ENCODE data around the gene TRAPPC13. TPM values are rescaled to one million over a fixed set of nuclear protein-coding genes. Genes with fewer than 3 reads are reported as not detected.

Gene TRAPPC13
- total and polyA plus RNA-seq, 2 of the 13 experiments (the other 11 are each of a cell fraction or from before 2014, with no cell fraction given) = 8.4 to 19.6 TPM

DNA sequence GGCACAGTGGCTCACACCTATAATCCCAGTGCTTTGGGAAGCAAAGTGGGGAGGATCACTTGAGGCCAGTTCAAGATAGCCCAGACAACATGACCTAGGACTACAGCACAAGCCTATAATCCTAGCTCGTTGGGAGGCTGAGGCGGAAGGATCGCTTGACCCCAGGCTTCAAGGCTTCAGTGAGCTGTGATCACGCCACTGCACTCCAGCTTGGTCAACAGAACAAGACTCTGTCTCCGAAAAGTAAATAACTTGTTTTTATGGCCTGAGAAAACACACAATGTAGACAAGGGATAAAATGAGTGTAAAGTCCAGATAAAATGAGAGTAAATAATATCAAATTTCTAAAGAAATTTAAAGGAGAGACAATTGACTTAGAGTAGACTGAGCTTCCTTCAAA, 26.3 kb downstream of the TRAPPC13 start (continued):
- TF ChIP-seq, protein P1, sequence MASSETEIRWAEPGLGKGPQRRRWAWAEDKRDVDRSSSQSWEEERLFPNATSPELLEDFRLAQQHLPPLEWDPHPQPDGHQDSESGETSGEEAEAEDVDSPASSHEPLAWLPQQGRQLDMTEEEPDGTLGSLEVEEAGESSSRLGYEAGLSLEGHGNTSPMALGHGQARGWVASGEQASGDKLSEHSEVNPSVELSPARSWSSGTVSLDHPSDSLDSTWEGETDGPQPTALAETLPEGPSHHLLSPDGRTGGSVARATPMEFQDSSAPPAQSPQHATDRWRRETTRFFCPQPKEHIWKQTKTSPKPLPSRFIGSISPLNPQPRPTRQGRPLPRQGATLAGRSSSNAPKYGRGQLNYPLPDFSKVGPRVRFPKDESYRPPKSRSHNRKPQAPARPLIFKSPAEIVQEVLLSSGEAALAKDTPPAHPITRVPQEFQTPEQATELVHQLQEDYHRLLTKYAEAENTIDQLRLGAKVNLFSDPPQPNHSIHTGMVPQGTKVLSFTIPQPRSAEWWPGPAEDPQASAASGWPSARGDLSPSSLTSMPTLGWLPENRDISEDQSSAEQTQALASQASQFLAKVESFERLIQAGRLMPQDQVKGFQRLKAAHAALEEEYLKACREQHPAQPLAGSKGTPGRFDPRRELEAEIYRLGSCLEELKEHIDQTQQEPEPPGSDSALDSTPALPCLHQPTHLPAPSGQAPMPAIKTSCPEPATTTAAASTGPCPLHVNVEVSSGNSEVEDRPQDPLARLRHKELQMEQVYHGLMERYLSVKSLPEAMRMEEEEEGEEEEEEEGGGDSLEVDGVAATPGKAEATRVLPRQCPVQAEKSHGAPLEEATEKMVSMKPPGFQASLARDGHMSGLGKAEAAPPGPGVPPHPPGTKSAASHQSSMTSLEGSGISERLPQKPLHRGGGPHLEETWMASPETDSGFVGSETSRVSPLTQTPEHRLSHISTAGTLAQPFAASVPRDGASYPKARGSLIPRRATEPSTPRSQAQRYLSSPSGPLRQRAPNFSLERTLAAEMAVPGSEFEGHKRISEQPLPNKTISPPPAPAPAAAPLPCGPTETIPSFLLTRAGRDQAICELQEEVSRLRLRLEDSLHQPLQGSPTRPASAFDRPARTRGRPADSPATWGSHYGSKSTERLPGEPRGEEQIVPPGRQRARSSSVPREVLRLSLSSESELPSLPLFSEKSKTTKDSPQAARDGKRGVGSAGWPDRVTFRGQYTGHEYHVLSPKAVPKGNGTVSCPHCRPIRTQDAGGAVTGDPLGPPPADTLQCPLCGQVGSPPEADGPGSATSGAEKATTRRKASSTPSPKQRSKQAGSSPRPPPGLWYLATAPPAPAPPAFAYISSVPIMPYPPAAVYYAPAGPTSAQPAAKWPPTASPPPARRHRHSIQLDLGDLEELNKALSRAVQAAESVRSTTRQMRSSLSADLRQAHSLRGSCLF (CRISPR knock-in tag; IDR thresholded peaks at IDR 0.05; ENCODE audit: borderline replicate concordance) = no peak
- TF ChIP-seq ZNF326 (CRISPR knock-in tag; IDR thresholded peaks at IDR 0.05; ENCODE audit: borderline replicate concordance) (no peak), TSC22D2 (CRISPR knock-in tag; IDR thresholded peaks at IDR 0.05; ENCODE audit: borderline replicate concordance) (no peak), SIX1 (CRISPR knock-in tag; IDR thresholded peaks at IDR 0.05; ENCODE audit: borderline replicate concordance) (peak; percentile 88; the same call in 1 of the 2 replicates), SYNCRIP (IDR thresholded peaks at IDR 0.05; ENCODE audit: insufficient read depth, low read depth, low read length) (no peak), ZNF333 (CRISPR knock-in tag; IDR thresholded peaks at IDR 0.05; ENCODE audit: borderline replicate concordance) (no peak), SAP130 (CRISPR knock-in tag; IDR thresholded peaks at IDR 0.05; ENCODE audit: low read depth) (peak; percentile 49), MTF1 (CRISPR knock-in tag; IDR thresholded peaks at IDR 0.05) (no peak), ZNF781 (CRISPR knock-in tag; IDR thresholded peaks at IDR 0.05; ENCODE audit: borderline replicate concordance, not compliant biosample characterization) (no peak), MTF2 (CRISPR knock-in tag; IDR thresholded peaks at IDR 0.05; ENCODE audit: borderline replicate concordance) (no peak), TCF7L2 (IDR thresholded peaks at IDR 0.05; ENCODE audit: low read depth, low read length) (no peak), ZFP1 (CRISPR knock-in tag; IDR thresholded peaks at IDR 0.05) (no peak), HDAC2 (CRISPR knock-in tag; IDR thresholded peaks at IDR 0.05) (peak; percentile 79), FOXO1 (CRISPR knock-in tag; IDR thresholded peaks at IDR 0.05) (peak; percentile 83; the same call in 1 of the 2 replicates)
- TF ChIP-seq, protein P2, sequence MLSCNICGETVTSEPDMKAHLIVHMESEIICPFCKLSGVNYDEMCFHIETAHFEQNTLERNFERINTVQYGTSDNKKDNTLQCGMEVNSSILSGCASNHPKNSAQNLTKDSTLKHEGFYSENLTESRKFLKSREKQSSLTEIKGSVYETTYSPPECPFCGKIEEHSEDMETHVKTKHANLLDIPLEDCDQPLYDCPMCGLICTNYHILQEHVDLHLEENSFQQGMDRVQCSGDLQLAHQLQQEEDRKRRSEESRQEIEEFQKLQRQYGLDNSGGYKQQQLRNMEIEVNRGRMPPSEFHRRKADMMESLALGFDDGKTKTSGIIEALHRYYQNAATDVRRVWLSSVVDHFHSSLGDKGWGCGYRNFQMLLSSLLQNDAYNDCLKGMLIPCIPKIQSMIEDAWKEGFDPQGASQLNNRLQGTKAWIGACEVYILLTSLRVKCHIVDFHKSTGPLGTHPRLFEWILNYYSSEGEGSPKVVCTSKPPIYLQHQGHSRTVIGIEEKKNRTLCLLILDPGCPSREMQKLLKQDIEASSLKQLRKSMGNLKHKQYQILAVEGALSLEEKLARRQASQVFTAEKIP (CRISPR knock-in tag; IDR thresholded peaks at IDR 0.05; ENCODE audit: borderline replicate concordance) = no peak
- TF ChIP-seq, protein P3, sequence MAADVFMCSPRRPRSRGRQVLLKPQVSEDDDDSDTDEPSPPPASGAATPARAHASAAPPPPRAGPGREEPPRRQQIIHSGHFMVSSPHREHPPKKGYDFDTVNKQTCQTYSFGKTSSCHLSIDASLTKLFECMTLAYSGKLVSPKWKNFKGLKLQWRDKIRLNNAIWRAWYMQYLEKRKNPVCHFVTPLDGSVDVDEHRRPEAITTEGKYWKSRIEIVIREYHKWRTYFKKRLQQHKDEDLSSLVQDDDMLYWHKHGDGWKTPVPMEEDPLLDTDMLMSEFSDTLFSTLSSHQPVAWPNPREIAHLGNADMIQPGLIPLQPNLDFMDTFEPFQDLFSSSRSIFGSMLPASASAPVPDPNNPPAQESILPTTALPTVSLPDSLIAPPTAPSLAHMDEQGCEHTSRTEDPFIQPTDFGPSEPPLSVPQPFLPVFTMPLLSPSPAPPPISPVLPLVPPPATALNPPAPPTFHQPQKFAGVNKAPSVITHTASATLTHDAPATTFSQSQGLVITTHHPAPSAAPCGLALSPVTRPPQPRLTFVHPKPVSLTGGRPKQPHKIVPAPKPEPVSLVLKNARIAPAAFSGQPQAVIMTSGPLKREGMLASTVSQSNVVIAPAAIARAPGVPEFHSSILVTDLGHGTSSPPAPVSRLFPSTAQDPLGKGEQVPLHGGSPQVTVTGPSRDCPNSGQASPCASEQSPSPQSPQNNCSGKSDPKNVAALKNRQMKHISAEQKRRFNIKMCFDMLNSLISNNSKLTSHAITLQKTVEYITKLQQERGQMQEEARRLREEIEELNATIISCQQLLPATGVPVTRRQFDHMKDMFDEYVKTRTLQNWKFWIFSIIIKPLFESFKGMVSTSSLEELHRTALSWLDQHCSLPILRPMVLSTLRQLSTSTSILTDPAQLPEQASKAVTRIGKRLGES (CRISPR knock-in tag; IDR thresholded peaks at IDR 0.05; ENCODE audit: borderline replicate concordance) = no peak
- TF ChIP-seq, protein P4, sequence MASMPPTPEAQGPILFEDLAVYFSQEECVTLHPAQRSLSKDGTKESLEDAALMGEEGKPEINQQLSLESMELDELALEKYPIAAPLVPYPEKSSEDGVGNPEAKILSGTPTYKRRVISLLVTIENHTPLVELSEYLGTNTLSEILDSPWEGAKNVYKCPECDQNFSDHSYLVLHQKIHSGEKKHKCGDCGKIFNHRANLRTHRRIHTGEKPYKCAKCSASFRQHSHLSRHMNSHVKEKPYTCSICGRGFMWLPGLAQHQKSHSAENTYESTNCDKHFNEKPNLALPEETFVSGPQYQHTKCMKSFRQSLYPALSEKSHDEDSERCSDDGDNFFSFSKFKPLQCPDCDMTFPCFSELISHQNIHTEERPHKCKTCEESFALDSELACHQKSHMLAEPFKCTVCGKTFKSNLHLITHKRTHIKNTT (CRISPR knock-in tag; IDR thresholded peaks at IDR 0.05) = no peak
- TF ChIP-seq, protein P5, sequence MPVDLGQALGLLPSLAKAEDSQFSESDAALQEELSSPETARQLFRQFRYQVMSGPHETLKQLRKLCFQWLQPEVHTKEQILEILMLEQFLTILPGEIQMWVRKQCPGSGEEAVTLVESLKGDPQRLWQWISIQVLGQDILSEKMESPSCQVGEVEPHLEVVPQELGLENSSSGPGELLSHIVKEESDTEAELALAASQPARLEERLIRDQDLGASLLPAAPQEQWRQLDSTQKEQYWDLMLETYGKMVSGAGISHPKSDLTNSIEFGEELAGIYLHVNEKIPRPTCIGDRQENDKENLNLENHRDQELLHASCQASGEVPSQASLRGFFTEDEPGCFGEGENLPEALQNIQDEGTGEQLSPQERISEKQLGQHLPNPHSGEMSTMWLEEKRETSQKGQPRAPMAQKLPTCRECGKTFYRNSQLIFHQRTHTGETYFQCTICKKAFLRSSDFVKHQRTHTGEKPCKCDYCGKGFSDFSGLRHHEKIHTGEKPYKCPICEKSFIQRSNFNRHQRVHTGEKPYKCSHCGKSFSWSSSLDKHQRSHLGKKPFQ (CRISPR knock-in tag; IDR thresholded peaks at IDR 0.05; ENCODE audit: insufficient replicate concordance) = no peak
